Left forelimb (tissue), 1 donor: Measurements from ENCODE around the gene PIK3R4.

Experiments used
- DNase-seq: peaks from one replicate; pipeline ENCODE4 v3.0.0-alpha.2; 2018; ENCODE audit warnings: low spot score

The PIK3R4 gene

GRCh38 chr3:130741946-130742610 is 4.6 kb downstream of the PIK3R4 start:
- DNase-seq = no peak

- DNase-seq = no peak
These were observed 6.8 kb downstream of the PIK3R4 start for GRCh38 chr3:130739848-130740247.

- DNase-seq = no peak
These were observed 8.4 kb downstream of the PIK3R4 start for GRCh38 chr3:130738241-130738640.

GRCh38 chr3:130737622-130738021 is 9.0 kb downstream of the PIK3R4 start:
- no peak for DNase-seq

- no peak for DNase-seq
These were observed 13.3 kb downstream of the PIK3R4 start for GRCh38 chr3:130733236-130733875.

- no peak for DNase-seq
These were observed 14.1 kb downstream of the PIK3R4 start for GRCh38 chr3:130732501-130732900.

- no peak for DNase-seq
These were observed 14.8 kb downstream of the PIK3R4 start for GRCh38 chr3:130731817-130732216.

GRCh38 chr3:130729154-130729553 is 17.5 kb downstream of the PIK3R4 start:
- no peak for DNase-seq

- DNase-seq = no peak
These were observed 18.6 kb downstream of the PIK3R4 start for GRCh38 chr3:130728037-130728436.

- no peak for DNase-seq
These were observed 20.9 kb downstream of the PIK3R4 start for GRCh38 chr3:130725746-130726145.

- no peak for DNase-seq
These were observed 31.0 kb downstream of the PIK3R4 start for GRCh38 chr3:130715616-130716015.

GRCh38 chr3:130712718-130713423 is 33.8 kb downstream of the PIK3R4 start:
- DNase-seq = no peak

GRCh38 chr3:130711565-130712324 is 34.9 kb downstream of the PIK3R4 start:
- DNase-seq = no peak

GRCh38 chr3:130709671-130710070 is 37.0 kb downstream of the PIK3R4 start:
- no peak for DNase-seq

GRCh38 chr3:130707902-130708601 is 38.6 kb downstream of the PIK3R4 start:
- DNase-seq = no peak

GRCh38 chr3:130705501-130705900 is 41.1 kb downstream of the PIK3R4 start:
- DNase-seq = no peak

- no peak for DNase-seq
These were observed 43.6 kb downstream of the PIK3R4 start for GRCh38 chr3:130702985-130703384.

GRCh38 chr3:130700541-130700940 is 46.1 kb downstream of the PIK3R4 start:
- DNase-seq = peak; percentile 67

- no peak for DNase-seq
These were observed 46.9 kb downstream of the PIK3R4 start for GRCh38 chr3:130699765-130700164.

GRCh38 chr3:130693314-130693713 is 53.3 kb downstream of the PIK3R4 start:
- DNase-seq = no peak

- no peak for DNase-seq
These were observed 54.2 kb downstream of the PIK3R4 start for GRCh38 chr3:130692455-130692854.
